Activated CD8-positive, alpha-beta memory T cell treated with anti-CD3 and anti-CD28 coated beads for 24 hours (primary cell): ENCODE data around the gene GJD4.

Source experiments
- DNase-seq: peaks from one replicate; pipeline ENCODE4 v3.0.0-alpha.2; 2020

The GJD4 gene

GRCh38 chr10:35579726-35580422, 25.3 kb upstream of the GJD4 start:
- DNase-seq: no peak

- no peak for DNase-seq
These were observed 24.7 kb upstream of the GJD4 start for GRCh38 chr10:35580423-35580770.

- DNase-seq: no peak
These were observed 23.5 kb upstream of the GJD4 start for GRCh38 chr10:35581655-35582054.

GRCh38 chr10:35584946-35585345, 20.2 kb upstream of the GJD4 start:
- DNase-seq: no peak

GRCh38 chr10:35585356-35585755, 19.8 kb upstream of the GJD4 start:
- DNase-seq: no peak

GRCh38 chr10:35585903-35586535, 19.1 kb upstream of the GJD4 start:
- DNase-seq: no peak

- DNase-seq: no peak
These were observed 16.3 kb upstream of the GJD4 start for GRCh38 chr10:35588836-35589235.

- no peak for DNase-seq
These were observed 12.7 kb upstream of the GJD4 start for GRCh38 chr10:35592441-35592840.

- DNase-seq: no peak
These were observed 10.7 kb upstream of the GJD4 start for GRCh38 chr10:35594115-35595079.

GRCh38 chr10:35595106-35595505, 10.0 kb upstream of the GJD4 start:
- no peak for DNase-seq

GRCh38 chr10:35598379-35598778, 6.8 kb upstream of the GJD4 start:
- no peak for DNase-seq

- no peak for DNase-seq
These were observed 4.9 kb upstream of the GJD4 start for GRCh38 chr10:35600193-35600592.

GRCh38 chr10:35606430-35606829, 1.3 kb downstream of the GJD4 start:
- DNase-seq: no peak

- DNase-seq: peak; percentile 58
These were observed 2.6 kb downstream of the GJD4 start for GRCh38 chr10:35607475-35608327.

- DNase-seq: no peak
These were observed 3.2 kb downstream of the GJD4 start for GRCh38 chr10:35608328-35608672.

- no peak for DNase-seq
These were observed 6.6 kb downstream of the GJD4 start for GRCh38 chr10:35611750-35612149.

GRCh38 chr10:35612385-35613106, 7.4 kb downstream of the GJD4 start:
- DNase-seq: no peak

GRCh38 chr10:35613107-35613440, 7.9 kb downstream of the GJD4 start:
- DNase-seq: no peak

GRCh38 chr10:35613597-35614226, 8.6 kb downstream of the GJD4 start:
- no peak for DNase-seq

GRCh38 chr10:35614312-35614711, 9.2 kb downstream of the GJD4 start:
- DNase-seq: no peak

GRCh38 chr10:35626971-35627507, 21.9 kb downstream of the GJD4 start:
- DNase-seq: no peak

- no peak for DNase-seq
These were observed 26.3 kb downstream of the GJD4 start for GRCh38 chr10:35631404-35631803.
